ENCODE data around the gene RUFY1.

GRCh38 chr5:179620293-179620692 is 69.9 kb downstream of the RUFY1 start:
- TF ChIP-seq, protein P1, sequence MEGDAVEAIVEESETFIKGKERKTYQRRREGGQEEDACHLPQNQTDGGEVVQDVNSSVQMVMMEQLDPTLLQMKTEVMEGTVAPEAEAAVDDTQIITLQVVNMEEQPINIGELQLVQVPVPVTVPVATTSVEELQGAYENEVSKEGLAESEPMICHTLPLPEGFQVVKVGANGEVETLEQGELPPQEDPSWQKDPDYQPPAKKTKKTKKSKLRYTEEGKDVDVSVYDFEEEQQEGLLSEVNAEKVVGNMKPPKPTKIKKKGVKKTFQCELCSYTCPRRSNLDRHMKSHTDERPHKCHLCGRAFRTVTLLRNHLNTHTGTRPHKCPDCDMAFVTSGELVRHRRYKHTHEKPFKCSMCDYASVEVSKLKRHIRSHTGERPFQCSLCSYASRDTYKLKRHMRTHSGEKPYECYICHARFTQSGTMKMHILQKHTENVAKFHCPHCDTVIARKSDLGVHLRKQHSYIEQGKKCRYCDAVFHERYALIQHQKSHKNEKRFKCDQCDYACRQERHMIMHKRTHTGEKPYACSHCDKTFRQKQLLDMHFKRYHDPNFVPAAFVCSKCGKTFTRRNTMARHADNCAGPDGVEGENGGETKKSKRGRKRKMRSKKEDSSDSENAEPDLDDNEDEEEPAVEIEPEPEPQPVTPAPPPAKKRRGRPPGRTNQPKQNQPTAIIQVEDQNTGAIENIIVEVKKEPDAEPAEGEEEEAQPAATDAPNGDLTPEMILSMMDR (IDR thresholded peaks at IDR 0.05), result no peak
- no peak for TF ChIP-seq ELF4 (CRISPR knock-in tag; IDR thresholded peaks at IDR 0.05; ENCODE audit: low read depth)
- no peak for TF ChIP-seq ATF1 (CRISPR knock-in tag; IDR thresholded peaks at IDR 0.05)
